Measurements from ENCODE around the gene DNAJC16. TPM values are rescaled to one million over a fixed set of nuclear protein-coding genes. Genes with fewer than 3 reads are reported as not detected.

DNAJC16 gene
- total RNA-seq, 3 donors from 2014 or later (not counting 1 experiment from before 2014, with no cell fraction given), result 18.6 to 22.8 (median 18.7) TPM

- H3K4me1 ChIP-seq (ENCODE audit: control insufficient read depth, insufficient read depth, low read length), result peaks cover 14% of the 10 kb centered on the region
- no peak overlapping the region for H3K4me3 ChIP-seq (ENCODE audit: low read length)
- no peaks in the 10 kb centered on the region for H3K9me3 Mint-ChIP-seq
- 95% methylated on average over 6 of the region's 6 CpGs for WGBS (ENCODE audit: insufficient coverage)
- peaks cover 7 to 14% of the 10 kb centered on the region in 2 donors for H3K4me1 Mint-ChIP-seq
- H3K27ac Mint-ChIP-seq, result no peak overlapping the region
- no peak for TF ChIP-seq CTCF (IDR thresholded peaks at IDR 0.05)
- no peak overlapping the region for H3K27ac ChIP-seq (ENCODE audit: low read length)
- no peaks in the 10 kb centered on the region for H3K27me3 Mint-ChIP-seq (ENCODE audit: low read depth in 2 of 2)
- H3K9me3 ChIP-seq (ENCODE audit: control insufficient read depth, insufficient read depth, low read length), result no peaks in the 10 kb centered on the region
- ATAC-seq, result no peak
- H3K36me3 Mint-ChIP-seq, result no peaks in the 10 kb centered on the region
- H3K36me3 ChIP-seq (ENCODE audit: control insufficient read depth, insufficient read depth, low read length), result peaks cover 8% of the 10 kb centered on the region
- no peak for DNase-seq
- intact Hi-C loops (cut with micrococcal nuclease), result no loop called here
- no peaks in the 10 kb centered on the region for H3K27me3 ChIP-seq (ENCODE audit: control insufficient read depth, insufficient read depth, low read length)
- H3K4me3 Mint-ChIP-seq, result no peak overlapping the region
Measured at GRCh38 chr1:15574741-15575140, 48.1 kb downstream of the DNAJC16 start.

- Histone ChIP-seq H3K4me3 (ENCODE audit: low read length) (no peak overlapping the region), H3K36me3 (ENCODE audit: control insufficient read depth, insufficient read depth, low read length) (peaks cover 5% of the 10 kb centered on the region), H3K27me3 (ENCODE audit: control insufficient read depth, insufficient read depth, low read length) (no peaks in the 10 kb centered on the region), H3K4me1 (ENCODE audit: control insufficient read depth, insufficient read depth, low read length) (peaks cover 19% of the 10 kb centered on the region), H3K9me3 (ENCODE audit: control insufficient read depth, insufficient read depth, low read length) (no peaks in the 10 kb centered on the region), H3K27ac (ENCODE audit: low read length) (no peak overlapping the region)
- Mint-ChIP-seq H3K9me3 (no peaks in the 10 kb centered on the region), H3K4me1 (peaks cover 9 to 16% of the 10 kb centered on the region in 2 donors), H3K4me3 (no peak overlapping the region), H3K27me3 (ENCODE audit: low read depth in 2 of 2) (no peaks in the 10 kb centered on the region), H3K27ac (no peak overlapping the region), H3K36me3 (no peaks in the 10 kb centered on the region)
- TF ChIP-seq CTCF (IDR thresholded peaks at IDR 0.05), result no peak
- intact Hi-C loops (cut with micrococcal nuclease), result no loop called here
- no peak for ATAC-seq
- no peak for DNase-seq
- 100% methylated on average over 3 of the region's 7 CpGs for WGBS (ENCODE audit: insufficient coverage)
Measured at GRCh38 chr1:15575549-15576150, 49.0 kb downstream of the DNAJC16 start.

- Histone ChIP-seq H3K4me1 (ENCODE audit: control insufficient read depth, insufficient read depth, low read length) (peaks cover 19% of the 10 kb centered on the region), H3K36me3 (ENCODE audit: control insufficient read depth, insufficient read depth, low read length) (no peaks in the 10 kb centered on the region), H3K4me3 (ENCODE audit: low read length) (no peak overlapping the region), H3K9me3 (ENCODE audit: control insufficient read depth, insufficient read depth, low read length) (no peaks in the 10 kb centered on the region), H3K27ac (ENCODE audit: low read length) (no peak overlapping the region), H3K27me3 (ENCODE audit: control insufficient read depth, insufficient read depth, low read length) (no peaks in the 10 kb centered on the region)
- TF ChIP-seq CTCF (IDR thresholded peaks at IDR 0.05), result no peak
- no peak overlapping the region for H3K27ac Mint-ChIP-seq
- peak in 1 of 2 donors; percentile 40 for DNase-seq
- no peak overlapping the region for H3K4me3 Mint-ChIP-seq
- intact Hi-C loops (cut with micrococcal nuclease), result no loop called here
- H3K9me3 Mint-ChIP-seq, result no peaks in the 10 kb centered on the region
- H3K27me3 Mint-ChIP-seq (ENCODE audit: low read depth in 2 of 2), result no peaks in the 10 kb centered on the region
- peaks cover 9 to 16% of the 10 kb centered on the region in 2 donors for H3K4me1 Mint-ChIP-seq
- no peaks in the 10 kb centered on the region for H3K36me3 Mint-ChIP-seq
- ATAC-seq, result no peak
- 89% methylated on average over 4 of the region's 4 CpGs for WGBS (ENCODE audit: insufficient coverage)
Measured at GRCh38 chr1:15577691-15578090, 51.0 kb downstream of the DNAJC16 start.

All from natural killer cell (primary cell).